HepG2 (cell line): Measurements from ENCODE around the gene RDM1. TPM values are rescaled to one million over a fixed set of nuclear protein-coding genes. Genes with fewer than 3 reads are reported as not detected.
A peak's percentile ranks its signal among the peaks of the same experiment; 100 is the strongest.

Source experiments
- AGO1 ChIP-seq: fragments of 200-400 bp; formaldehyde crosslinking; IDR thresholded peaks from 2 replicates; pipeline ENCODE4 v1.6.1; 2017; ENCODE audit warnings: mild to moderate bottlenecking, low read depth, low read length, moderate library complexity; ENCODE audit not compliant: poor library complexity, severe bottlenecking
- BCLAF1 ChIP-seq: fragments of 450-650 bp; IDR thresholded peaks from 2 replicates; pipeline ENCODE4 v1.6.1; 2017; ENCODE audit warnings: mild to moderate bottlenecking
- CBX2 ChIP-seq, 2 experiments: fragments of 200-600 bp in 1 of 2; sonication (generic); formaldehyde crosslinking in 1 of 2; IDR thresholded peaks; 2 replicates each; pipeline versions ENCODE4 v1.7.0 to v1.8.1; 2018 to 2022; ENCODE audit warnings: low read depth in 2 of 2, low read length in 1 of 2, mild to moderate bottlenecking in 1 of 2, missing genetic modification reagents in 1 of 2
- CEBPZ ChIP-seq: IDR thresholded peaks from 2 replicates; pipeline ENCODE4 v1.6.1; 2012; ENCODE audit warnings: low read length, improper control_type of control experiment
- CHD2 ChIP-seq: IDR thresholded peaks from 2 replicates; pipeline ENCODE4 v1.6.1; 2011; ENCODE audit warnings: low read depth, low read length, improper control_type of control experiment
- EZH2 ChIP-seq: conservative IDR thresholded peaks from 2 replicates; pipeline ENCODE4 v1.6.1; 2012; ENCODE audit warnings: mild to moderate bottlenecking, low read depth, low read length, moderate library complexity
- HMG20A ChIP-seq: IDR thresholded peaks from 2 replicates; pipeline ENCODE4 v1.6.1; 2016; ENCODE audit warnings: borderline replicate concordance
- IRF2 ChIP-seq: IDR thresholded peaks from 2 replicates; pipeline ENCODE4 v1.6.1; 2018; ENCODE audit warnings: missing genetic modification reagents, missing compliant biosample characterization
- KAT2B ChIP-seq: fragments of 150-350 bp; IDR thresholded peaks from 2 replicates; pipeline ENCODE4 v1.6.1; 2014; ENCODE audit warnings: low read depth, low read length, borderline replicate concordance
- NFKB2 ChIP-seq: sonication (generic); formaldehyde crosslinking; IDR thresholded peaks from 2 replicates; pipeline ENCODE4 v1.4.0; 2020; ENCODE audit warnings: missing genetic modification reagents, borderline replicate concordance
- REXO4 ChIP-seq: sonication (generic); formaldehyde crosslinking; IDR thresholded peaks from 2 replicates; pipeline ENCODE4 v1.8.0; 2022; ENCODE audit warnings: missing genetic modification reagents, mild to moderate bottlenecking, borderline replicate concordance
- TEAD2 ChIP-seq: sonication (generic); formaldehyde crosslinking; IDR thresholded peaks from 2 replicates; pipeline ENCODE4 v1.9.0; 2021; ENCODE audit warnings: missing genetic modification reagents
- TOE1 ChIP-seq: sonication (generic); formaldehyde crosslinking; IDR thresholded peaks from 2 replicates; pipeline ENCODE4 v1.4.0; 2020; ENCODE audit warnings: mild to moderate bottlenecking, missing genetic modification reagents
- ZFX ChIP-seq: sonication (generic); formaldehyde crosslinking; IDR thresholded peaks from 2 replicates; pipeline ENCODE4 v1.4.0; 2020; ENCODE audit warnings: mild to moderate bottlenecking, low read depth, missing genetic modification reagents, moderate library complexity
- ZNF10 ChIP-seq: sonication (generic); formaldehyde crosslinking; IDR thresholded peaks from 2 replicates; pipeline ENCODE4 v1.4.0; 2020; ENCODE audit warnings: mild to moderate bottlenecking, low read depth, missing genetic modification reagents, borderline replicate concordance
- ZNF3 ChIP-seq: IDR thresholded peaks from 2 replicates; pipeline ENCODE4 v1.7.0; 2017; ENCODE audit warnings: inconsistent platforms
- ZNF605 ChIP-seq: sonication (generic); formaldehyde crosslinking; IDR thresholded peaks from 2 replicates; pipeline ENCODE4 v1.8.0; 2022; ENCODE audit warnings: mild to moderate bottlenecking, missing genetic modification reagents
- ZNF777 ChIP-seq: sonication (generic); formaldehyde crosslinking; IDR thresholded peaks from 2 replicates; pipeline ENCODE4 v1.4.0; 2020; ENCODE audit warnings: missing genetic modification reagents
- polyA plus RNA-seq, 8 experiments: library from polyadenylated mRNA; depleted of rRNA in 3 of 8; stranded (reverse) in 7 of 8; unstranded in 1 of 8; fragments of >200 nt; fragmentation: Illumina TruSeq in 4 of 8; extraction: Trizol in 4 of 8; gene quantifications; 2 replicates each; pipeline versions ENCODE4 v1.2.1 to v1.2.3, GENCODE V29; 2011 to 2016; ENCODE audit warnings: low read depth in 4 of 8, missing spikeins in 1 of 8, mixed read lengths in 1 of 8; ENCODE audit not compliant: insufficient read depth in 1 of 8
- total RNA-seq, 5 experiments: library from RNA; depleted of rRNA; stranded (reverse); fragments of >200 nt; fragmentation: Illumina TruSeq; extraction: Trizol; gene quantifications; 2 replicates each; pipeline ENCODE4 v1.2.3, GENCODE V29; 2016; ENCODE audit warnings: low read depth in 1 of 5
- TF ChIP-seq, protein P1 (sequence below): sonication (generic); formaldehyde crosslinking; IDR thresholded peaks from 2 replicates; pipeline ENCODE4 v1.8.1; 2023; ENCODE audit warnings: mild to moderate bottlenecking, moderate library complexity, missing genetic modification reagents
- TF ChIP-seq, protein P2 (sequence below): sonication (generic); formaldehyde crosslinking; IDR thresholded peaks from 2 replicates; pipeline ENCODE4 v1.4.0; 2020; ENCODE audit warnings: missing genetic modification reagents, borderline replicate concordance

Gene RDM1
- total and polyA plus RNA-seq, 2 of the 13 experiments (the other 11 are each of a cell fraction or from before 2014, with no cell fraction given): 0.28 to 0.40 TPM

GRCh38 chr17:35973333-35974260, 43.0 kb upstream of the RDM1 start (continued):
- TF ChIP-seq, protein P1, sequence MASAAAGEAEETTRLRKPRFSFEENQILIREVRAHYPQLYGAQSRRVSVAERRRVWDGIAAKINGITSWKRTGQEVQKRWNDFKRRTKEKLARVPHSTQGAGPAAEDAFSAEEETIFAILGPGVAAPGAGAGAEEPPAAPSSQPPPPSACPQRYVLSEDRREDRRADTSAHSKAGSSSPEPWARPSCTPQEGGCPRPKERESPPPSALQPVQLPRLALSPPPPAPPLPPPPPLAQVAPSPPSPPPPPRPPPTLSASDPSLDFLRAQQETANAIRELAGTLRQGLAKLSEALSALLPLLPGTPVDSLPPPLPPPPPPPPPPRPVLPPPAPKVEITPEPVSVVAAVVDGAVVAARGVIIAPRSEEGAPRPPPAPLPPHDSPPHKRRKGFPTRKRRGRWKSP (CRISPR knock-in tag): peak; percentile 80; the same call in 1 of the 2 replicates
- TF ChIP-seq AGO1 (no peak), ZNF10 (CRISPR knock-in tag) (no peak), ZNF777 (CRISPR knock-in tag) (no peak), ZNF605 (CRISPR knock-in tag) (peak; percentile 66), NFKB2 (CRISPR knock-in tag) (no peak), CBX2 (IDR thresholded peaks at IDR 0.05; ENCODE audit: low read depth, low read length) (no peak), CBX2 (CRISPR knock-in tag; IDR thresholded peaks at IDR 0.05; ENCODE audit: low read depth) (no peak), ZNF3 (CRISPR knock-in tag) (peak; percentile 73; the same call in 1 of the 2 replicates), HMG20A (CRISPR knock-in tag) (peak; percentile 90), CHD2 (peak; percentile 40; the same call in 1 of the 2 replicates), EZH2 (no peak), IRF2 (peak; percentile 94), REXO4 (CRISPR knock-in tag) (no peak), ZFX (CRISPR knock-in tag) (peak; percentile 90), BCLAF1 (no peak), CEBPZ (no peak), KAT2B (peak; percentile 62; the same call in 1 of the 2 replicates), TEAD2 (CRISPR knock-in tag) (no peak), TOE1 (CRISPR knock-in tag) (no peak; the same call in 1 of the 2 replicates)
- TF ChIP-seq, protein P2, sequence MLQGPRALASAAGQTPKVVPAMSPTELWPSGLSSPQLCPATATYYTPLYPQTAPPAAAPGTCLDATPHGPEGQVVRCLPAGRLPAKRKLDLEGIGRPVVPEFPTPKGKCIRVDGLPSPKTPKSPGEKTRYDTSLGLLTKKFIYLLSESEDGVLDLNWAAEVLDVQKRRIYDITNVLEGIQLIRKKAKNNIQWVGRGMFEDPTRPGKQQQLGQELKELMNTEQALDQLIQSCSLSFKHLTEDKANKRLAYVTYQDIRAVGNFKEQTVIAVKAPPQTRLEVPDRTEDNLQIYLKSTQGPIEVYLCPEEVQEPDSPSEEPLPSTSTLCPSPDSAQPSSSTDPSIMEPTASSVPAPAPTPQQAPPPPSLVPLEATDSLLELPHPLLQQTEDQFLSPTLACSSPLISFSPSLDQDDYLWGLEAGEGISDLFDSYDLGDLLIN (CRISPR knock-in tag): no peak
